ENCODE results near the gene MPIG6B.
"Not testable (repeated sequence)": the region's sequence is repeated elsewhere in the genome, so short reads cannot be mapped to it uniquely, and the experiment has no call there.

Gene MPIG6B

GRCh38 chr6:31700740-31701401, 22.3 kb upstream of the MPIG6B start:
- no peak for DNase-seq (ENCODE audit: low read depth, low spot score)

GRCh38 chr6:31701666-31702404, 21.3 kb upstream of the MPIG6B start:
- DNase-seq (ENCODE audit: low read depth, low spot score), result no peak

- DNase-seq (ENCODE audit: low read depth, low spot score), result no peak
Observed at GRCh38 chr6:31702405-31702818, 20.8 kb upstream of the MPIG6B start.

GRCh38 chr6:31702819-31703716, 20.1 kb upstream of the MPIG6B start, which contains the start of gene ABHD16A:
Gene ABHD16A (minus strand): TSS chr6:31703324. CDS start chr6:31703281, 43 bp downstream.
- DNase-seq (ENCODE audit: low read depth, low spot score), result peak; percentile 98

- DNase-seq (ENCODE audit: low read depth, low spot score), result no peak
Observed at GRCh38 chr6:31705931-31706330, 17.2 kb upstream of the MPIG6B start.

- DNase-seq (ENCODE audit: low read depth, low spot score), result no peak
Observed at GRCh38 chr6:31706599-31706998, 16.6 kb upstream of the MPIG6B start, which contains the start of gene LY6G6F. Gene LY6G6F (plus strand): TSS chr6:31706866. CDS start chr6:31706907, 41 bp downstream.

- DNase-seq (ENCODE audit: low read depth, low spot score), result no peak
Observed at GRCh38 chr6:31707701-31708100, 15.5 kb upstream of the MPIG6B start.

GRCh38 chr6:31708224-31708623, 14.9 kb upstream of the MPIG6B start:
- no peak for DNase-seq (ENCODE audit: low read depth, low spot score)

- DNase-seq (ENCODE audit: low read depth, low spot score), result not testable (repeated sequence)
Observed at GRCh38 chr6:31709157-31709556, 14.0 kb upstream of the MPIG6B start.

GRCh38 chr6:31710523-31711219, 12.5 kb upstream of the MPIG6B start:
- DNase-seq (ENCODE audit: low read depth, low spot score), result no peak

GRCh38 chr6:31711233-31711632, 11.9 kb upstream of the MPIG6B start:
- DNase-seq (ENCODE audit: low read depth, low spot score), result no peak

GRCh38 chr6:31712296-31712695, 10.9 kb upstream of the MPIG6B start:
- DNase-seq (ENCODE audit: low read depth, low spot score), result no peak

- DNase-seq (ENCODE audit: low read depth, low spot score), result no peak
Observed at GRCh38 chr6:31713465-31713864, 9.7 kb upstream of the MPIG6B start.

- peak; percentile 80 for DNase-seq (ENCODE audit: low read depth, low spot score)
Observed at GRCh38 chr6:31713991-31714684, 9.0 kb upstream of the MPIG6B start.

- DNase-seq (ENCODE audit: low read depth, low spot score), result peak; percentile 18
Observed at GRCh38 chr6:31715022-31715958, 7.9 kb upstream of the MPIG6B start, which contains the start of gene LY6G6D. Gene LY6G6D (plus strand): TSS chr6:31715348. CDS start chr6:31715356, 8 bp downstream.

- peak; percentile 77 for DNase-seq (ENCODE audit: low read depth, low spot score)
Observed at GRCh38 chr6:31717499-31718222, 5.5 kb upstream of the MPIG6B start.

GRCh38 chr6:31718265-31718664, 4.9 kb upstream of the MPIG6B start:
- DNase-seq (ENCODE audit: low read depth, low spot score), result peak; percentile 84

- DNase-seq (ENCODE audit: low read depth, low spot score), result no peak
Observed at GRCh38 chr6:31719001-31719400, 4.2 kb upstream of the MPIG6B start.
